ENCODE results near the gene NTRK3. TPM values are rescaled to one million over a fixed set of nuclear protein-coding genes. Genes with fewer than 3 reads are reported as not detected.

NTRK3 gene
- total and polyA plus RNA-seq, 2 of the 8 experiments (the other 6 are each of a cell fraction or from before 2014, with no cell fraction given) = 4.5 to 6.8 TPM

DNA sequence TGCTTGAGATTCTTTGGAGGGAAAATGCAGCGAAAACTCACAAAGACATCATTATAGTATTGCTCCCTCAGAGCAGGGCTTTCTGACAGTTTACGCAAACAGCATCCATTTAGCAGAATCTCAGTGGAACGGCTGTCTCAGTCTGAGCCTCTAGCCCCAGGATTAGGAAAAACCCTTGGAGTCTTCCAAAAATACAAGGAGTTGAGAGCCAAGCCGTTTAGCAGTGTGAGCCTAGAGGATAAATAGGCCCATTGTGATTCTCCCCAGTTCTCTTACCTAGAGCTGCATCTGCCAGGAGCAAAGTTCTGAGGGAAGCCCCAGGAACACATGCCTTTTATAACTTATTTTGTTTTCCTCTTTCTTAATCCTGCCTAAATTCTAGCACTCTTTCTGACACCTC lies 359.6 kb downstream of the NTRK3 start:
- Histone ChIP-seq H3K27ac (ENCODE audit: low read depth, low read length) (no peak overlapping the region), H2AK5ac (ENCODE audit: low read depth, low read length) (no peak overlapping the region), H3K4me3 (ENCODE audit: extremely low read depth in 1 of 4, insufficient read depth in 2 of 4, low read depth in 3 of 4, low read length in 4 of 4) (no peak overlapping the region), H4K20me1 (replicated peaks in 1 of 2; ENCODE audit: control insufficient read depth in 1 of 2, insufficient read depth in 2 of 2, low read length in 2 of 2) (no peaks in the 10 kb centered on the region), H2BK5ac (ENCODE audit: low read depth, low read length) (no peak overlapping the region), H2BK15ac (ENCODE audit: low read length) (no peak overlapping the region), H3K79me2 (ENCODE audit: control insufficient read depth in 1 of 2, insufficient read depth in 2 of 2, low read length in 2 of 2) (no peaks in the 10 kb centered on the region), H2AFZ (ENCODE audit: low read length) (no peak overlapping the region), H3K23me2 (ENCODE audit: low read depth, low read length) (no peaks in the 10 kb centered on the region; the same call in 1 of the 2 replicates), H3K14ac (ENCODE audit: insufficient read length) (no peak overlapping the region), H3K36me3 (ENCODE audit: control insufficient read depth in 2 of 4, insufficient read depth in 4 of 4, low read length in 3 of 4) (no peaks in the 10 kb centered on the region), H3K9me3 (ENCODE audit: insufficient read depth in 2 of 2, low read depth in 1 of 2, low read length in 1 of 2) (no peaks in the 10 kb centered on the region), H3K56ac (replicated peaks; ENCODE audit: insufficient read length, low read depth, low read length) (no peak overlapping the region), H3K27me3 (replicated peaks in 1 of 4; ENCODE audit: control insufficient read depth in 3 of 4, extremely low read depth in 1 of 4, insufficient read depth in 3 of 4, low read length in 3 of 4) (no peaks in the 10 kb centered on the region), H4K5ac (ENCODE audit: insufficient read length, low read depth, low read length) (no peak overlapping the region), H4K91ac (replicated peaks; ENCODE audit: insufficient read length, low read length) (no peak overlapping the region), H3K4me1 (replicated peaks in 1 of 4; ENCODE audit: control insufficient read depth in 3 of 4, insufficient read depth in 4 of 4, low read length in 3 of 4) (no peaks in the 10 kb centered on the region), H3K4ac (replicated peaks; ENCODE audit: insufficient read length, low read depth, low read length) (no peak overlapping the region), H3K4me2 (ENCODE audit: insufficient read depth in 1 of 2, low read depth in 2 of 2, low read length in 2 of 2) (no peak overlapping the region), H3K79me1 (ENCODE audit: low read depth, low read length) (no peaks in the 10 kb centered on the region; the same call in 1 of the 2 replicates), H4K8ac (ENCODE audit: extremely low read depth, insufficient read depth, low read length) (no peak overlapping the region), H2BK120ac (replicated peaks; ENCODE audit: low read depth, low read length) (no peak overlapping the region), H2BK12ac (ENCODE audit: low read depth, low read length) (no peak overlapping the region), H3K18ac (ENCODE audit: extremely low read depth, low read length) (no peak overlapping the region), H3K23ac (ENCODE audit: insufficient read length) (no peak overlapping the region), H2BK20ac (ENCODE audit: low read length) (no peak overlapping the region), H3K9ac (replicated peaks in 1 of 4; ENCODE audit: extremely low read depth in 1 of 4, low read depth in 3 of 4, low read length in 3 of 4) (no peak overlapping the region)
- DNase-seq (ENCODE audit: low read depth in 1 of 2, low spot score in 2 of 2) (no peak), FAIRE-seq (no peak)
- CTCF ChIA-PET (ENCODE audit: partially characterized antibody) = interaction anchor here (1.3 kb wide), 1 partner anchor 348 kb away, joined by 5 read pairs; no protein-coding TSS in a partner anchor
- 96% methylated on average over 4 of the region's 4 CpGs; no CpG with 5 or more reads in 1 of the 2 experiments for WGBS, 2 experiments (ENCODE audit: extremely low coverage in 1 of 2, insufficient coverage in 1 of 2, insufficient read length in 1 of 2, insufficient replicate concordance in 2 of 2, low coverage in 1 of 2, low lambda C conversion rate in 2 of 2, missing lambda C conversion rate in 1 of 2)
- POLR2A ChIA-PET (ENCODE audit: partially characterized antibody) = interaction anchor here (0.5 kb wide), 1 partner anchor 250 kb away, joined by 3 read pairs; no protein-coding TSS in a partner anchor
- TF ChIP-seq SIN3A (conservative IDR thresholded peaks at IDR 0.05 in 1 of 2, IDR thresholded peaks at IDR 0.05 in 1 of 2; ENCODE audit: low read depth in 1 of 2, low read length in 2 of 2) (no peak), MAFK (IDR thresholded peaks at IDR 0.05; ENCODE audit: low read depth, low read length) (no peak), CBX8 (IDR thresholded peaks at IDR 0.05; ENCODE audit: borderline replicate concordance, low read depth, low read length) (no peak), RFX5 (IDR thresholded peaks at IDR 0.05; ENCODE audit: borderline replicate concordance, low read depth, low read length) (no peak), CTBP2 (IDR thresholded peaks at IDR 0.05; ENCODE audit: borderline replicate concordance, insufficient read depth, insufficient read length, low read length) (no peak), KDM4A (IDR thresholded peaks at IDR 0.05; ENCODE audit: low read depth, low read length, severe bottlenecking) (no peak), JUND (IDR thresholded peaks at IDR 0.05; ENCODE audit: low read length) (no peak), SUZ12 (IDR thresholded peaks at IDR 0.05; ENCODE audit: low read length) (no peak), EGR1 (IDR thresholded peaks at IDR 0.05; ENCODE audit: borderline replicate concordance, low read depth, low read length) (no peak), NANOG (IDR thresholded peaks at IDR 0.05; ENCODE audit: insufficient read depth, low read depth, low read length, poor library complexity, severe bottlenecking) (no peak)
